MM.1S (cell line): ENCODE results near the gene GPSM1.

ENCODE experiments used
- EZH2phosphoT487 ChIP-seq: fragments of 300-600 bp; sonication (generic); IDR thresholded peaks from 2 replicates; pipeline ENCODE4 v1.6.1; 2018; ENCODE audit warnings: antibody characterized with exemption, low read length
- TF ChIP-seq, protein P1 (sequence below): fragments of 300-600 bp; sonication (generic); IDR thresholded peaks from 2 replicates; pipeline ENCODE4 v1.5.1; 2016; ENCODE audit warnings: antibody characterized with exemption, low read length, mixed read lengths

DNA sequence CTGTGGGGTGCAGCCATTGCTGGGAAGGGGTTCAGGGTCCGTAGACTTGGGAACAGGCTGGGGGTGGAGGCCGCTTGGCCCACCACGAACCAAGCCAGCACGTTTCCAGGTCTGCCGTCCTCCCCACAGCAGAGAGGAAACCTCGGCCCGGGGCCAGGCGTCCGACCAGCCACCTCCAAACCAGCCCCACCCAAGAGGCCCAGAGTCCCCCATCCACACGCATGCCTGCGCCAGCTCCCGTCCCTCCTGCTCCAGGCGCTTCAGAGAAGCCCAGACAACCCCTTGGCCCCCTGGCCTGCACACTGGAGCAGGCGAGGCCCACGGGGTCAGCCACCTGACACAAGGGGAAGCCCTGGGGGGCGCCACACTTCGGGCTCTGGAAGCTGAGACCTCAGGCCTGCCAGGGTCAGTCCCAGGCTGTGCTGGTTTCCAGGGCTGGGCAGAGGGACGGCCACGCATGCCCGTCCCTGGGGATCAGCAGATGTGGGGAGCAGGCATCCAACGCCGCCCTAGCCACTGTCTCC lies 29.9 kb downstream of the GPSM1 start:
- TF ChIP-seq, protein P1, sequence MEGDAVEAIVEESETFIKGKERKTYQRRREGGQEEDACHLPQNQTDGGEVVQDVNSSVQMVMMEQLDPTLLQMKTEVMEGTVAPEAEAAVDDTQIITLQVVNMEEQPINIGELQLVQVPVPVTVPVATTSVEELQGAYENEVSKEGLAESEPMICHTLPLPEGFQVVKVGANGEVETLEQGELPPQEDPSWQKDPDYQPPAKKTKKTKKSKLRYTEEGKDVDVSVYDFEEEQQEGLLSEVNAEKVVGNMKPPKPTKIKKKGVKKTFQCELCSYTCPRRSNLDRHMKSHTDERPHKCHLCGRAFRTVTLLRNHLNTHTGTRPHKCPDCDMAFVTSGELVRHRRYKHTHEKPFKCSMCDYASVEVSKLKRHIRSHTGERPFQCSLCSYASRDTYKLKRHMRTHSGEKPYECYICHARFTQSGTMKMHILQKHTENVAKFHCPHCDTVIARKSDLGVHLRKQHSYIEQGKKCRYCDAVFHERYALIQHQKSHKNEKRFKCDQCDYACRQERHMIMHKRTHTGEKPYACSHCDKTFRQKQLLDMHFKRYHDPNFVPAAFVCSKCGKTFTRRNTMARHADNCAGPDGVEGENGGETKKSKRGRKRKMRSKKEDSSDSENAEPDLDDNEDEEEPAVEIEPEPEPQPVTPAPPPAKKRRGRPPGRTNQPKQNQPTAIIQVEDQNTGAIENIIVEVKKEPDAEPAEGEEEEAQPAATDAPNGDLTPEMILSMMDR: no peak
- TF ChIP-seq EZH2phosphoT487: no peak
